CD4-positive, alpha-beta T cell treated with Interleukin-15 for 4 hours (primary cell): ENCODE measurements around the gene NBPF19.
"Not testable (repeated sequence)": the region's sequence is repeated elsewhere in the genome, so short reads cannot be mapped to it uniquely, and the experiment has no call there.

Experiments used
- DNase-seq: peaks from one replicate; pipeline ENCODE4 v3.0.0-alpha.2; 2020; ENCODE audit warnings: low spot score

Gene NBPF19, protein sequence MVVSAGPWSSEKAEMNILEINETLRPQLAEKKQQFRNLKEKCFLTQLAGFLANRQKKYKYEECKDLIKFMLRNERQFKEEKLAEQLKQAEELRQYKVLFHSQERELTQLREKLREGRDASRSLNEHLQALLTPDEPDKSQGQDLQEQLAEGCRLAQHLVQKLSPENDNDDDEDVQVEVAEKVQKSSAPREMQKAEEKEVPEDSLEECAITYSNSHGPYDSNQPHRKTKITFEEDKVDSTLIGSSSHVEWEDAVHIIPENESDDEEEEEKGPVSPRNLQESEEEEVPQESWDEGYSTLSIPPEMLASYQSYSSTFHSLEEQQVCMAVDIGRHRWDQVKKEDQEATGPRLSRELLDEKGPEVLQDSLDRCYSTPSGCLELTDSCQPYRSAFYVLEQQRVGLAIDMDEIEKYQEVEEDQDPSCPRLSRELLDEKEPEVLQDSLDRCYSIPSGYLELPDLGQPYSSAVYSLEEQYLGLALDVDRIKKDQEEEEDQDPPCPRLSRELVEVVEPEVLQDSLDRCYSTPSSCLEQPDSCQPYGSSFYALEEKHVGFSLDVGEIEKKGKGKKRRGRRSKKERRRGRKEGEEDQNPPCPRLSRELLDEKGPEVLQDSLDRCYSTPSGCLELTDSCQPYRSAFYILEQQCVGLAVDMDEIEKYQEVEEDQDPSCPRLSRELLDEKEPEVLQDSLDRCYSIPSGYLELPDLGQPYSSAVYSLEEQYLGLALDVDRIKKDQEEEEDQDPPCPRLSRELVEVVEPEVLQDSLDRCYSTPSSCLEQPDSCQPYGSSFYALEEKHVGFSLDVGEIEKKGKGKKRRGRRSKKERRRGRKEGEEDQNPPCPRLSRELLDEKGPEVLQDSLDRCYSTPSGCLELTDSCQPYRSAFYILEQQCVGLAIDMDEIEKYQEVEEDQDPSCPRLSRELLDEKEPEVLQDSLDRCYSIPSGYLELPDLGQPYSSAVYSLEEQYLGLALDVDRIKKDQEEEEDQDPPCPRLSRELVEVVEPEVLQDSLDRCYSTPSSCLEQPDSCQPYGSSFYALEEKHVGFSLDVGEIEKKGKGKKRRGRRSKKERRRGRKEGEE (N-terminal part only)

GRCh38 chr1:149474745-149475144, at the start of gene NBPF19:
Gene NBPF19 (plus strand): TSS chr1:149475045. CDS start chr1:149475933, 888 bp downstream.
- not testable (repeated sequence) for DNase-seq

GRCh38 chr1:149428317-149428716, 46.5 kb upstream of the NBPF19 start:
- not testable (repeated sequence) for DNase-seq

GRCh38 chr1:149445451-149445850, 29.4 kb upstream of the NBPF19 start:
- DNase-seq: not testable (repeated sequence)

DNA sequence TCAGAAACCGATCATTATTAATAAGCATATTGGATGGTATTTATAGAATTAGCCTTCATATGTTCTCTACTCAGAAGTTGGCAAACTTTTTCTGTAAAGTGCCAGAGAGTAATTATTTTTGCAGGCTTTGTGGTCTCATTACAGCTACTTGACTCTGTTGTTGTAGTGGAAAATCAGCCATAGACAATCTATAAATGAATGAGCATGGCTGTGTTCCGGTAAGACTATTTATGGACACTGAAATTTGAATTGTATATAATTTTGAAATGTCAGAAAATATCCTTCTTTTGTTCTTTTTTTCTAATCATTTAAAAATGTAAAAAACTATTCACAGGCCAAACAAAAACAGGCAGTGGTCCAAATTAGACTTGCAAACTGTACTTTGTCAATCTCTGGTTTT, 22.6 kb upstream of the NBPF19 start:
- not testable (repeated sequence) for DNase-seq

DNA sequence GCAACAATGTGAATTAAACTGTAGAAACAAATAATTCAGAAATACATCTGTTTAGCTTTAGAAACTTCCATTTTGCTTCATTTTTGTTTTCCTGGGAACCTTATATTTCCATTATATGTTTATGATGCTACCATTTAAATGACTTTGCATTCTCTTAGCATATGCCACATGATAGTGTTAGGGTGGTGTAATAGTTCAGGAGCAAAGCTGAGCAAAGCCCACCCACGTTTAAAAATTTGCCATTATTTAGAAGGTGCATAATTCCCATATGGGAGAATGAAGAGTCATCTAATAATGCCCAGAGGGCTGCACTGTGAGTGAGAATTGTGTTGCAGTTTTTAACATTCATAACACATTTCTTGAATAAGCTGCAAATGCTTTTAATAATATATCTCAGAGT, 22.2 kb upstream of the NBPF19 start:
- not testable (repeated sequence) for DNase-seq

DNA sequence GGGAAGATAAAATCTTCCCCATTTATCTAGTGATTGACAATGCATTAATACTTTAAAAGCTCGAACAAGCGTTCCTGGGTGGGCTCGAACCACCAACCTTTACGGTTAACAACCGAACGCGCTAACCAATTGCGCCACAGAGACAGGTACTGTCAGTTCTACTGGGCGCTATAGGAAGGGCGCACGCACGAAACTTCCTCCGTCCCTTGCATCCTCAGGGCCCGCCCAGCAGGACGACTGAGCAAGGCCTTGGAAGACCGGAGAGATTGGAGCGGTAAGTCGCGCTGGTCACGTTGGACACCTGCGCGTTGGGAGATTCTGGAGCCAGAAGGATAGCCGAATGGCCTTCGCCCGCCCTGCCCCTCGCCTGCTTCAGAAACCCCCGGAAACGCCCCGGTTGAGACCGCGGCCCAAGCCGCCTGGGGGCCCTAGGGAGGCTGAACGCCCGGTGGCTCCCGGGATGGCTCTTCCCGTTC, 83.5 kb downstream of the NBPF19 start:
- DNase-seq: peak; percentile 55

DNA sequence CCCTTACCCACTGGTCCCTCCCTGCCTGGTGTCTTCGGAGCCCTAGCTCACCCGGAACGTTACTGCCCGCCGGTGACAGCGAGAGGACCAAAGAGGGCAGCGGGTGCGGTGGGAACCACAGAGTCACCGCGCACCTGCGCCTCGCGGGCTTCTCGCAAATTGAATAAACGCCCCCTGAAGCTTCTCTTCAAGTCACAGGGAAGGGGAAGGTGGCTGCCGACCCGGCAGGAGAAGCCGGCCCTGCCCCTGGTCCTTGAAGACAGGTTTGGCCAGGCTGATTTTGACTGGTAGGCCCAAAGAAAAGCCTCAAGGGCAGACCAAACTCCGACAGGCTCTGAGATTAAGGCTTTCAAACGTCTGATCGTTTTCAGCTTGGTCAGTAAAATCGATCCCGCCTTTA, 87.0 kb downstream of the NBPF19 start:
- DNase-seq: not testable (repeated sequence)

DNA sequence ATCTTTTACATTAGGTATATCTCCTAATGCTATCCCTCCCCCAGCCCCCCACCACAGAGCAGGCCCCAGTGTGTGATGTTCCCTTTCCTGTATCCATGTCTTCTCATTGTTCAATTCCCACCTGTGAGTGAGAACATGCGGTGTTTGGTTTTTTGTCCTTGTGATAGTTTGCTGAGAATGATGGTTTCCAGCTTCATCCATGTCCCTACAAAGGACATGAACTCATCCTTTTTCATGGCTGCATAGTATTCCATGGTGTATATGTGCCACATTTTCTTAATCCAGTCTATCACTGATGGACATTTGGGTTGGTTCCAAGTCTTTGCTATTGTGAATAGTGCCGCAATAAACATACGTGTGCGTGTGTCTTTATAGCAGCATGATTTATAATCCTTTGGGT, 90.6 kb downstream of the NBPF19 start:
- not testable (repeated sequence) for DNase-seq

- DNase-seq: not testable (repeated sequence)
These were observed 97.9 kb downstream of the NBPF19 start for GRCh38 chr1:149572763-149573162.

GRCh38 chr1:149585592-149585991, 110.7 kb downstream of the NBPF19 start:
- DNase-seq: peak; percentile 73
